HepG2 (cell line): Measurements from ENCODE around the gene SYNGR1. TPM values are rescaled to one million over a fixed set of nuclear protein-coding genes. Genes with fewer than 3 reads are reported as not detected.

Experiments
- CREM ChIP-seq, 2 experiments: sonication (generic) in 1 of 2; formaldehyde crosslinking in 1 of 2; IDR thresholded peaks; 2 replicates each; pipeline versions ENCODE4 v1.4.0 to v1.6.1; 2016 to 2020; ENCODE audit warnings: antibody characterized with exemption in 1 of 2, mild to moderate bottlenecking in 1 of 2, missing genetic modification reagents in 1 of 2
- KLF12 ChIP-seq: sonication (generic); formaldehyde crosslinking; IDR thresholded peaks from 2 replicates; pipeline ENCODE4 v1.4.0; 2020; ENCODE audit warnings: missing genetic modification reagents, borderline replicate concordance
- NPAS2 ChIP-seq: sonication (generic); formaldehyde crosslinking; IDR thresholded peaks from 2 replicates; pipeline ENCODE4 v1.8.0; 2022; ENCODE audit warnings: mild to moderate bottlenecking, missing genetic modification reagents, borderline replicate concordance
- NR2F6 ChIP-seq, 2 experiments: IDR thresholded peaks; 2 replicates each; pipeline ENCODE4 v1.6.1; 2016; ENCODE audit warnings: antibody characterized with exemption in 1 of 2, mild to moderate bottlenecking in 1 of 2
- SMAD9 ChIP-seq: sonication (generic); formaldehyde crosslinking; IDR thresholded peaks from 2 replicates; pipeline ENCODE4 v1.5.1; 2020; ENCODE audit warnings: mild to moderate bottlenecking, missing genetic modification reagents
- SMARCE1 ChIP-seq: fragments of 450-650 bp; IDR thresholded peaks from 2 replicates; pipeline ENCODE4 v1.6.1; 2017; ENCODE audit warnings: borderline replicate concordance
- SOX5 ChIP-seq: IDR thresholded peaks from 2 replicates; pipeline ENCODE4 v1.6.1; 2016; ENCODE audit warnings: borderline replicate concordance
- SP1 ChIP-seq, 2 experiments: fragments of 450-650 bp in 1 of 2; sonication (generic) in 1 of 2; formaldehyde crosslinking in 1 of 2; IDR thresholded peaks; 2 replicates each; pipeline versions ENCODE4 v1.4.0 to v1.6.1; 2016 to 2020; ENCODE audit warnings: missing genetic modification reagents in 1 of 2
- YEATS4 ChIP-seq: sonication (generic); formaldehyde crosslinking; IDR thresholded peaks from 2 replicates; pipeline ENCODE4 v1.4.0; 2020; ENCODE audit warnings: missing genetic modification reagents, borderline replicate concordance
- ZEB1 ChIP-seq: IDR thresholded peaks from 2 replicates; pipeline ENCODE4 v1.6.1; 2012; ENCODE audit warnings: mild to moderate bottlenecking, low read depth, inconsistent platforms; ENCODE audit not compliant: insufficient replicate concordance
- ZFP62 ChIP-seq: sonication (generic); formaldehyde crosslinking; IDR thresholded peaks from 2 replicates; pipeline ENCODE4 v1.4.0; 2020; ENCODE audit warnings: missing genetic modification reagents
- ZNF136 ChIP-seq: sonication (generic); formaldehyde crosslinking; IDR thresholded peaks from 2 replicates; pipeline ENCODE4 v1.8.1; 2022; ENCODE audit warnings: low read depth, mild to moderate bottlenecking, moderate library complexity, missing genetic modification reagents
- ZNF30 ChIP-seq: sonication (generic); formaldehyde crosslinking; IDR thresholded peaks from 2 replicates; pipeline ENCODE4 v1.5.0; 2020; ENCODE audit warnings: mild to moderate bottlenecking, missing genetic modification reagents
- ZNF501 ChIP-seq: sonication (generic); formaldehyde crosslinking; IDR thresholded peaks from 2 replicates; pipeline ENCODE4 v1.5.1; 2020; ENCODE audit warnings: mild to moderate bottlenecking, moderate library complexity, missing genetic modification reagents
- ZNF547 ChIP-seq: sonication (generic); formaldehyde crosslinking; IDR thresholded peaks from 2 replicates; pipeline ENCODE4 v1.5.1; 2020; ENCODE audit warnings: mild to moderate bottlenecking, missing genetic modification reagents
- ZSCAN29 ChIP-seq: sonication (generic); formaldehyde crosslinking; conservative IDR thresholded peaks from 2 replicates; pipeline ENCODE4 v1.4.0; 2020; ENCODE audit warnings: mild to moderate bottlenecking, missing genetic modification reagents
- ZSCAN5A ChIP-seq: sonication (generic); formaldehyde crosslinking; IDR thresholded peaks from 2 replicates; pipeline ENCODE4 v1.8.0; 2022; ENCODE audit warnings: mild to moderate bottlenecking, missing genetic modification reagents, borderline replicate concordance
- polyA plus RNA-seq, 8 experiments: library from polyadenylated mRNA; depleted of rRNA in 3 of 8; stranded (reverse) in 7 of 8; unstranded in 1 of 8; fragments of >200 nt; fragmentation: Illumina TruSeq in 4 of 8; extraction: Trizol in 4 of 8; gene quantifications; 2 replicates each; pipeline versions ENCODE4 v1.2.1 to v1.2.3, GENCODE V29; 2011 to 2016; ENCODE audit warnings: low read depth in 4 of 8, missing spikeins in 1 of 8, mixed read lengths in 1 of 8; ENCODE audit not compliant: insufficient read depth in 1 of 8
- total RNA-seq, 5 experiments: library from RNA; depleted of rRNA; stranded (reverse); fragments of >200 nt; fragmentation: Illumina TruSeq; extraction: Trizol; gene quantifications; 2 replicates each; pipeline ENCODE4 v1.2.3, GENCODE V29; 2016; ENCODE audit warnings: low read depth in 1 of 5
- TF ChIP-seq, protein P1 (sequence below): sonication (generic); formaldehyde crosslinking; IDR thresholded peaks from 2 replicates; pipeline ENCODE4 v1.8.0; 2022; ENCODE audit warnings: missing genetic modification reagents, mild to moderate bottlenecking, moderate library complexity, borderline replicate concordance
- TF ChIP-seq, protein P2 (sequence below): sonication (generic); formaldehyde crosslinking; IDR thresholded peaks from 2 replicates; pipeline ENCODE4 v1.4.0; 2020; ENCODE audit warnings: low read depth, missing genetic modification reagents

The SYNGR1 gene
- total and polyA plus RNA-seq, 2 of the 13 experiments (the other 11 are each of a cell fraction or from before 2014, with no cell fraction given), result 0.27 to 2.7 TPM

DNA sequence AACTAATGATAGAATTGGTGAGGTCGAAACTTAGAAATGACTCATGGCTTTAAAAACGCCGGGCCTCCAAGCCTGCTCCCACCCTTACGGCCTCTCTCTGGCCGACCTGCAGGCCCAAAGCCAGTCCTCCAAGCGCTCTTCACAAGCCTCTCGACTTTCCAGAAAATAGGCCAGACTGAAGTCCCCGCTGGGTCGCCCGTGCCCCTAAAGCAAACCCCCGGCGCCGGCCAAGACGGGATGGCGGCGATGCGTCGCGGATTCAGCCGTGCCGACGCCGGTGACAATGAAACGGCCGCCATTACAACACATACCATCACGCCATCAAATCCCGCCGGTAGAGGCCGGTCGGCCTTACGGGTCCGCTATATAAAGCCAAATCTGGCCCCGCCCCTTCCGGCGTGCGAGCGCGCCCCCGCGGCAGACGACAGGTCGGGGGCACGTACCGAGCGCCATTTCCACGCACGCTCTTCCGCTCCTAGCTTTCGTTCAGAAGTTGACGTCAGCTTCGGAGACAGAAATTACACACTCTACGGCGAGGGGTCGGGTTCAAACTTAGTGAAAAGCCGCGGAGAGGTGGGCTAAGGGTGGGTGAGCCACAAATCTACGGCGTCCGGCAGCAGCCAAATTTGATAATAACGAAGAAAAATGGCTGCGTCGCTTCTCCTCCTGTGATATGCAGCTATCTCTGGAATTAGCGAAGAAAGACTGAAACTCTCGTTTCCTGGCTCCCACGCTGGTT lies 30.3 kb upstream of the SYNGR1 start, which contains the start of gene RPL3 (continued):
- TF ChIP-seq ZEB1, result no peak
- no peak; the same call in 1 of the 2 replicates for TF ChIP-seq ZNF136 (CRISPR knock-in tag)
- TF ChIP-seq ZSCAN29 (CRISPR knock-in tag), result 0 out of 2 replicates have a peak, but pooled peaks have one; percentile 73
- TF ChIP-seq ZNF501, result peak; percentile 97
- peak; percentile 89 for TF ChIP-seq YEATS4 (CRISPR knock-in tag)
- peak; percentile 74; the same call in 1 of the 2 replicates for TF ChIP-seq ZSCAN5A (CRISPR knock-in tag)
- no peak for TF ChIP-seq SP1 (IDR thresholded peaks at IDR 0.05)
- TF ChIP-seq SP1 (CRISPR knock-in tag; IDR thresholded peaks at IDR 0.05), result peak; percentile 96
- TF ChIP-seq NR2F6 (IDR thresholded peaks at IDR 0.05), result peak; percentile 30; the same call in 1 of the 2 replicates
- peak; percentile 50; the same call in 1 of the 2 replicates for TF ChIP-seq NR2F6 (CRISPR knock-in tag; IDR thresholded peaks at IDR 0.05)
- TF ChIP-seq, protein P1, sequence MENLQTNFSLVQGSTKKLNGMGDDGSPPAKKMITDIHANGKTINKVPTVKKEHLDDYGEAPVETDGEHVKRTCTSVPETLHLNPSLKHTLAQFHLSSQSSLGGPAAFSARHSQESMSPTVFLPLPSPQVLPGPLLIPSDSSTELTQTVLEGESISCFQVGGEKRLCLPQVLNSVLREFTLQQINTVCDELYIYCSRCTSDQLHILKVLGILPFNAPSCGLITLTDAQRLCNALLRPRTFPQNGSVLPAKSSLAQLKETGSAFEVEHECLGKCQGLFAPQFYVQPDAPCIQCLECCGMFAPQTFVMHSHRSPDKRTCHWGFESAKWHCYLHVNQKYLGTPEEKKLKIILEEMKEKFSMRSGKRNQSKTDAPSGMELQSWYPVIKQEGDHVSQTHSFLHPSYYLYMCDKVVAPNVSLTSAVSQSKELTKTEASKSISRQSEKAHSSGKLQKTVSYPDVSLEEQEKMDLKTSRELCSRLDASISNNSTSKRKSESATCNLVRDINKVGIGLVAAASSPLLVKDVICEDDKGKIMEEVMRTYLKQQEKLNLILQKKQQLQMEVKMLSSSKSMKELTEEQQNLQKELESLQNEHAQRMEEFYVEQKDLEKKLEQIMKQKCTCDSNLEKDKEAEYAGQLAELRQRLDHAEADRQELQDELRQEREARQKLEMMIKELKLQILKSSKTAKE (CRISPR knock-in tag), result 0 out of 2 replicates have a peak, but pooled peaks have one; percentile 43
- no peak for TF ChIP-seq SMARCE1
- no peak; the same call in none of the 2 replicates for TF ChIP-seq SMAD9 (CRISPR knock-in tag)
- TF ChIP-seq, protein P2, sequence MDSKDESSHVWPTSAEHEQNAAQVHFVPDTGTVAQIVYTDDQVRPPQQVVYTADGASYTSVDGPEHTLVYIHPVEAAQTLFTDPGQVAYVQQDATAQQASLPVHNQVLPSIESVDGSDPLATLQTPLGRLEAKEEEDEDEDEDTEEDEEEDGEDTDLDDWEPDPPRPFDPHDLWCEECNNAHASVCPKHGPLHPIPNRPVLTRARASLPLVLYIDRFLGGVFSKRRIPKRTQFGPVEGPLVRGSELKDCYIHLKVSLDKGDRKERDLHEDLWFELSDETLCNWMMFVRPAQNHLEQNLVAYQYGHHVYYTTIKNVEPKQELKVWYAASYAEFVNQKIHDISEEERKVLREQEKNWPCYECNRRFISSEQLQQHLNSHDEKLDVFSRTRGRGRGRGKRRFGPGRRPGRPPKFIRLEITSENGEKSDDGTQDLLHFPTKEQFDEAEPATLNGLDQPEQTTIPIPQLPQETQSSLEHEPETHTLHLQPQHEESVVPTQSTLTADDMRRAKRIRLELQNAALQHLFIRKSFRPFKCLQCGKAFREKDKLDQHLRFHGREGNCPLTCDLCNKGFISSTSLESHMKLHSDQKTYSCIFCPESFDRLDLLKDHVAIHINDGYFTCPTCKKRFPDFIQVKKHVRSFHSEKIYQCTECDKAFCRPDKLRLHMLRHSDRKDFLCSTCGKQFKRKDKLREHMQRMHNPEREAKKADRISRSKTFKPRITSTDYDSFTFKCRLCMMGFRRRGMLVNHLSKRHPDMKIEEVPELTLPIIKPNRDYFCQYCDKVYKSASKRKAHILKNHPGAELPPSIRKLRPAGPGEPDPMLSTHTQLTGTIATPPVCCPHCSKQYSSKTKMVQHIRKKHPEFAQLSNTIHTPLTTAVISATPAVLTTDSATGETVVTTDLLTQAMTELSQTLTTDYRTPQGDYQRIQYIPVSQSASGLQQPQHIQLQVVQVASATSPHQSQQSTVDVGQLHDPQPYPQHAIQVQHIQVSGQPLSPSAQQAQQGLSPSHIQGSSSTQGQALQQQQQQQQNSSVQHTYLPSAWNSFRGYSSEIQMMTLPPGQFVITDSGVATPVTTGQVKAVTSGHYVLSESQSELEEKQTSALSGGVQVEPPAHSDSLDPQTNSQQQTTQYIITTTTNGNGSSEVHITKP, result peak; percentile 51; the same call in 1 of the 2 replicates
- peak; percentile 82; the same call in 1 of the 2 replicates for TF ChIP-seq KLF12 (CRISPR knock-in tag)
- TF ChIP-seq ZFP62, result no peak
- TF ChIP-seq SOX5, result peak; percentile 54
- peak; percentile 88 for TF ChIP-seq ZNF547
- TF ChIP-seq ZNF30 (CRISPR knock-in tag), result no peak
- no peak for TF ChIP-seq NPAS2 (CRISPR knock-in tag)
- peak; percentile 94 for TF ChIP-seq CREM (IDR thresholded peaks at IDR 0.05)
- TF ChIP-seq CREM (CRISPR knock-in tag; IDR thresholded peaks at IDR 0.05), result no peak
